OCI-LY3 (cell line): ENCODE measurements around the gene NUP93.

Experiments used
- EZH2phosphoT487 ChIP-seq: fragments of 200-600 bp; shearing (Covaris generic); IDR thresholded peaks from 2 replicates; pipeline ENCODE4 v1.6.1; 2018; ENCODE audit warnings: antibody characterized with exemption, mixed run types, low read depth
- TF ChIP-seq, protein P1 (sequence below): fragments of 200-600, 300-600 bp; sonication (generic); IDR thresholded peaks from 2 replicates; pipeline ENCODE4 v1.5.1; 2014; ENCODE audit warnings: antibody characterized with exemption, low read length, low read depth

GRCh38 chr16:56894331-56894917 lies 164.5 kb downstream of the NUP93 start:
- TF ChIP-seq, protein P1, sequence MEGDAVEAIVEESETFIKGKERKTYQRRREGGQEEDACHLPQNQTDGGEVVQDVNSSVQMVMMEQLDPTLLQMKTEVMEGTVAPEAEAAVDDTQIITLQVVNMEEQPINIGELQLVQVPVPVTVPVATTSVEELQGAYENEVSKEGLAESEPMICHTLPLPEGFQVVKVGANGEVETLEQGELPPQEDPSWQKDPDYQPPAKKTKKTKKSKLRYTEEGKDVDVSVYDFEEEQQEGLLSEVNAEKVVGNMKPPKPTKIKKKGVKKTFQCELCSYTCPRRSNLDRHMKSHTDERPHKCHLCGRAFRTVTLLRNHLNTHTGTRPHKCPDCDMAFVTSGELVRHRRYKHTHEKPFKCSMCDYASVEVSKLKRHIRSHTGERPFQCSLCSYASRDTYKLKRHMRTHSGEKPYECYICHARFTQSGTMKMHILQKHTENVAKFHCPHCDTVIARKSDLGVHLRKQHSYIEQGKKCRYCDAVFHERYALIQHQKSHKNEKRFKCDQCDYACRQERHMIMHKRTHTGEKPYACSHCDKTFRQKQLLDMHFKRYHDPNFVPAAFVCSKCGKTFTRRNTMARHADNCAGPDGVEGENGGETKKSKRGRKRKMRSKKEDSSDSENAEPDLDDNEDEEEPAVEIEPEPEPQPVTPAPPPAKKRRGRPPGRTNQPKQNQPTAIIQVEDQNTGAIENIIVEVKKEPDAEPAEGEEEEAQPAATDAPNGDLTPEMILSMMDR = no peak
- no peak for TF ChIP-seq EZH2phosphoT487
